Measurements from ENCODE around the gene TEX13C.

DNA sequence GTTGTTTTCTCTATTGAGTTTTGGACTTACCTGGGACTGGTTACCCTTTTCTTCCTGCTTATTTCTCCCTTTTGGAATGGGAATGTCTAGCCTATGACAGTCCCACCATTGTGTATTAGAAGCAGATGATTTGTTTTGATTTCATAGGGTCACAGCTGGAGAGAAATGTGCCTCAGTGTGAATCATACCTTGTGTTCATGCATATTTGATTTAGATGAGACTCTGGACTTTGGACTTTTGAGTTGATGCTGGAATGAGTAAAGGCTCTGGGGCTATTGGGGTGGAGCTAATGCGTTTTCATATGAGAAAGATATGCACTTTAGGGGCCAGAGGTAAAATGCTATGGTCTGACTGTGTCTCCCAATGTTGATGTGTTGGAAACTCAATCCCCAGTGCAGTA is 30.5 kb upstream of the TEX13C start:
- TF ChIP-seq, protein P1, sequence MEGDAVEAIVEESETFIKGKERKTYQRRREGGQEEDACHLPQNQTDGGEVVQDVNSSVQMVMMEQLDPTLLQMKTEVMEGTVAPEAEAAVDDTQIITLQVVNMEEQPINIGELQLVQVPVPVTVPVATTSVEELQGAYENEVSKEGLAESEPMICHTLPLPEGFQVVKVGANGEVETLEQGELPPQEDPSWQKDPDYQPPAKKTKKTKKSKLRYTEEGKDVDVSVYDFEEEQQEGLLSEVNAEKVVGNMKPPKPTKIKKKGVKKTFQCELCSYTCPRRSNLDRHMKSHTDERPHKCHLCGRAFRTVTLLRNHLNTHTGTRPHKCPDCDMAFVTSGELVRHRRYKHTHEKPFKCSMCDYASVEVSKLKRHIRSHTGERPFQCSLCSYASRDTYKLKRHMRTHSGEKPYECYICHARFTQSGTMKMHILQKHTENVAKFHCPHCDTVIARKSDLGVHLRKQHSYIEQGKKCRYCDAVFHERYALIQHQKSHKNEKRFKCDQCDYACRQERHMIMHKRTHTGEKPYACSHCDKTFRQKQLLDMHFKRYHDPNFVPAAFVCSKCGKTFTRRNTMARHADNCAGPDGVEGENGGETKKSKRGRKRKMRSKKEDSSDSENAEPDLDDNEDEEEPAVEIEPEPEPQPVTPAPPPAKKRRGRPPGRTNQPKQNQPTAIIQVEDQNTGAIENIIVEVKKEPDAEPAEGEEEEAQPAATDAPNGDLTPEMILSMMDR (IDR thresholded peaks at IDR 0.05): no peak
- TF ChIP-seq EP300 (IDR thresholded peaks at IDR 0.05): no peak
